ENCODE results near the gene ARHGAP6. TPM values are rescaled to one million over a fixed set of nuclear protein-coding genes. Genes with fewer than 3 reads are reported as not detected.

Gene ARHGAP6
- total RNA-seq, 1 donor from 2014 or later = 16.7 TPM

- DNase-seq = no peak
- Histone ChIP-seq H3K27me3 (ENCODE audit: low read depth) (no peaks in the 10 kb centered on the region), H3K4me1 (no peaks in the 10 kb centered on the region), H3K27ac (no peak overlapping the region), H3K36me3 (no peaks in the 10 kb centered on the region), H3K4me3 (no peak overlapping the region), H3K9me3 (no peaks in the 10 kb centered on the region)
- TF ChIP-seq CTCF (IDR thresholded peaks at IDR 0.05) = no peak
- intact Hi-C loops (cut with DNase I) = no loop called here
- no peak for ATAC-seq
Observed at GRCh38 chrX:11215191-11215921, 450.4 kb downstream of the ARHGAP6 start.

GRCh38 chrX:11214346-11215190, 451.2 kb downstream of the ARHGAP6 start:
- TF ChIP-seq CTCF (IDR thresholded peaks at IDR 0.05) = no peak
- Histone ChIP-seq H3K4me3 (no peak overlapping the region), H3K4me1 (no peaks in the 10 kb centered on the region), H3K27ac (no peak overlapping the region), H3K27me3 (ENCODE audit: low read depth) (no peaks in the 10 kb centered on the region), H3K9me3 (no peaks in the 10 kb centered on the region), H3K36me3 (no peaks in the 10 kb centered on the region)
- DNase-seq (no peak), ATAC-seq (no peak)
- intact Hi-C loops (cut with DNase I) = no loop called here

- DNase-seq (no peak), ATAC-seq (no peak)
- Histone ChIP-seq H3K4me1 (no peaks in the 10 kb centered on the region), H3K9me3 (no peaks in the 10 kb centered on the region), H3K27me3 (ENCODE audit: low read depth) (no peaks in the 10 kb centered on the region), H3K36me3 (no peaks in the 10 kb centered on the region), H3K27ac (no peak overlapping the region), H3K4me3 (no peak overlapping the region)
- TF ChIP-seq CTCF (IDR thresholded peaks at IDR 0.05) = no peak
- intact Hi-C loops (cut with DNase I) = no loop called here
Observed at GRCh38 chrX:11212741-11213140, 453.0 kb downstream of the ARHGAP6 start.

- ATAC-seq (no peak), DNase-seq (no peak)
- H3K36me3 ChIP-seq = no peaks in the 10 kb centered on the region
- no peak overlapping the region for H3K27ac ChIP-seq
- H3K4me3 ChIP-seq = no peak overlapping the region
- intact Hi-C loops (cut with DNase I) = no loop called here
- no peaks in the 10 kb centered on the region for H3K4me1 ChIP-seq
- no peak for TF ChIP-seq CTCF (IDR thresholded peaks at IDR 0.05)
- no peaks in the 10 kb centered on the region for H3K9me3 ChIP-seq
- H3K27me3 ChIP-seq (ENCODE audit: low read depth) = no peaks in the 10 kb centered on the region
Observed at GRCh38 chrX:11210415-11210801, 455.3 kb downstream of the ARHGAP6 start.

- ATAC-seq (no peak), DNase-seq (no peak)
- Histone ChIP-seq H3K27me3 (ENCODE audit: low read depth) (no peaks in the 10 kb centered on the region), H3K4me1 (no peaks in the 10 kb centered on the region), H3K9me3 (no peaks in the 10 kb centered on the region), H3K4me3 (no peak overlapping the region), H3K36me3 (no peaks in the 10 kb centered on the region), H3K27ac (no peak overlapping the region)
- intact Hi-C loops (cut with DNase I) = no loop called here
- TF ChIP-seq CTCF (IDR thresholded peaks at IDR 0.05) = no peak
Observed at GRCh38 chrX:11209798-11210414, 455.8 kb downstream of the ARHGAP6 start.

Data from lower lobe of right lung (tissue), 2 donors.